Measurements from ENCODE around the gene TSPAN11.

- TF ChIP-seq POLR2A (IDR thresholded peaks at IDR 0.05; ENCODE audit: low read length) (no peak), GATA1 (IDR thresholded peaks at IDR 0.05; ENCODE audit: low read depth, low read length) (no peak)
Observed at GRCh38 chr12:30972035-30972434, 45.5 kb downstream of the TSPAN11 start.
